Upper lobe of right lung (tissue), 1 donor: ENCODE data around the gene GPR55. TPM values are rescaled to one million over a fixed set of nuclear protein-coding genes. Genes with fewer than 3 reads are reported as not detected.

Experiments
- ATAC-seq: fragments of 200-7000 bp; cut with Tn5 transposase; one replicate; pipeline ENCODE4 v1.9.1; 2020; ENCODE audit warnings: mild to moderate bottlenecking, moderate library complexity
- DNase-seq: peaks from one replicate; pipeline ENCODE4 v3.0.0-alpha.2; 2020
- H3K27ac ChIP-seq: fragments of 200-600 bp; one replicate; pipeline ENCODE4 v1.8.0; 2022
- H3K27me3 ChIP-seq: fragments of 200-600 bp; one replicate; pipeline ENCODE4 v1.8.0; 2022; ENCODE audit warnings: mild to moderate bottlenecking
- H3K36me3 ChIP-seq: fragments of 200-600 bp; one replicate; pipeline ENCODE4 v1.8.0; 2022
- H3K4me1 ChIP-seq: fragments of 200-600 bp; one replicate; pipeline ENCODE4 v1.8.0; 2022
- H3K4me3 ChIP-seq: fragments of 200-600 bp; one replicate; pipeline ENCODE4 v1.8.0; 2022; ENCODE audit warnings: mild to moderate bottlenecking
- H3K9me3 ChIP-seq: fragments of 200-600 bp; one replicate; pipeline ENCODE4 v1.8.0; 2022
- CTCF ChIP-seq: fragments of 200-600 bp; IDR thresholded peaks from one replicate; pipeline ENCODE4 v1.8.0; 2022; ENCODE audit warnings: antibody characterized with exemption
- intact Hi-C: fragments of 100-400 bp; cut with DNase I; formaldehyde crosslinking; loops from one replicate; pipeline ENCODE4 v1.11.0; 2022
- total RNA-seq: library from RNA; stranded (reverse); fragmentation: NEBNext Ultra II Directional; extraction: Animal tissue kit (Norgen Biotek cat#: 25700); gene quantifications from one replicate; pipeline ENCODE4 v1.2.1, GENCODE V29; 2021
- donor health status: DM: no; HTN: yes; CAD: no; lungs with severe emphysema.

The GPR55 gene
- total RNA-seq, 1 donor from 2014 or later: 1.2 TPM

- Histone ChIP-seq H3K27me3 (no peaks in the 10 kb centered on the region), H3K4me1 (no peaks in the 10 kb centered on the region), H3K27ac (no peak overlapping the region), H3K36me3 (no peaks in the 10 kb centered on the region), H3K9me3 (no peaks in the 10 kb centered on the region), H3K4me3 (no peak overlapping the region)
- ATAC-seq: no peak
- TF ChIP-seq CTCF: no peak
- DNase-seq: peak; percentile 37
- intact Hi-C loops: no loop called here
Measured at GRCh38 chr2:230878599-230879188, 46.3 kb downstream of the GPR55 start.

GRCh38 chr2:230877759-230878598 is 47.1 kb downstream of the GPR55 start:
- intact Hi-C loops: no loop called here
- Histone ChIP-seq H3K27me3 (no peaks in the 10 kb centered on the region), H3K4me1 (no peaks in the 10 kb centered on the region), H3K4me3 (no peak overlapping the region), H3K9me3 (no peaks in the 10 kb centered on the region), H3K36me3 (no peaks in the 10 kb centered on the region), H3K27ac (no peak overlapping the region)
- DNase-seq (peak; percentile 43), ATAC-seq (peak; percentile 6)
- TF ChIP-seq CTCF: no peak

GRCh38 chr2:230877116-230877758 is 47.8 kb downstream of the GPR55 start:
- no peaks in the 10 kb centered on the region for H3K36me3 ChIP-seq
- H3K27me3 ChIP-seq: no peaks in the 10 kb centered on the region
- TF ChIP-seq CTCF: no peak
- intact Hi-C loops: no loop called here
- peak; percentile 12 for ATAC-seq
- H3K27ac ChIP-seq: no peak overlapping the region
- no peak overlapping the region for H3K4me3 ChIP-seq
- H3K9me3 ChIP-seq: no peaks in the 10 kb centered on the region
- no peaks in the 10 kb centered on the region for H3K4me1 ChIP-seq
- no peak for DNase-seq

- no peaks in the 10 kb centered on the region for H3K36me3 ChIP-seq
- intact Hi-C loops: no loop called here
- peaks cover 6% of the 10 kb centered on the region for H3K4me1 ChIP-seq
- H3K4me3 ChIP-seq: no peak overlapping the region
- peak; percentile 40 for DNase-seq
- H3K27ac ChIP-seq: no peak overlapping the region
- ATAC-seq: no peak
- H3K9me3 ChIP-seq: no peaks in the 10 kb centered on the region
- TF ChIP-seq CTCF: no peak
- H3K27me3 ChIP-seq: no peaks in the 10 kb centered on the region
Measured at GRCh38 chr2:230875347-230876315, 49.4 kb downstream of the GPR55 start.

GRCh38 chr2:230874876-230875275 is 50.2 kb downstream of the GPR55 start:
- DNase-seq: no peak
- H3K27me3 ChIP-seq: no peaks in the 10 kb centered on the region
- ATAC-seq: no peak
- intact Hi-C loops: no loop called here
- H3K4me3 ChIP-seq: no peak overlapping the region
- TF ChIP-seq CTCF: no peak
- no peaks in the 10 kb centered on the region for H3K36me3 ChIP-seq
- H3K9me3 ChIP-seq: no peaks in the 10 kb centered on the region
- no peak overlapping the region for H3K27ac ChIP-seq
- peaks cover 6% of the 10 kb centered on the region for H3K4me1 ChIP-seq
